Tongue (tissue), 2 donors: ENCODE measurements around the gene ABCA2. TPM values are rescaled to one million over a fixed set of nuclear protein-coding genes. Genes with fewer than 3 reads are reported as not detected.
A peak's percentile ranks its signal among the peaks of the same experiment; 100 is the strongest.

Source experiments
- DNase-seq: peaks from one replicate; pipeline ENCODE4 v3.0.0-alpha.2; 2015
- total RNA-seq: library from RNA; depleted of rRNA; stranded (reverse); fragments of >200 nt; gene quantifications from one replicate; pipeline ENCODE4 v1.2.3, GENCODE V29; 2014

Gene ABCA2
- total RNA-seq, 1 donor from 2014 or later = 16.6 TPM

DNA sequence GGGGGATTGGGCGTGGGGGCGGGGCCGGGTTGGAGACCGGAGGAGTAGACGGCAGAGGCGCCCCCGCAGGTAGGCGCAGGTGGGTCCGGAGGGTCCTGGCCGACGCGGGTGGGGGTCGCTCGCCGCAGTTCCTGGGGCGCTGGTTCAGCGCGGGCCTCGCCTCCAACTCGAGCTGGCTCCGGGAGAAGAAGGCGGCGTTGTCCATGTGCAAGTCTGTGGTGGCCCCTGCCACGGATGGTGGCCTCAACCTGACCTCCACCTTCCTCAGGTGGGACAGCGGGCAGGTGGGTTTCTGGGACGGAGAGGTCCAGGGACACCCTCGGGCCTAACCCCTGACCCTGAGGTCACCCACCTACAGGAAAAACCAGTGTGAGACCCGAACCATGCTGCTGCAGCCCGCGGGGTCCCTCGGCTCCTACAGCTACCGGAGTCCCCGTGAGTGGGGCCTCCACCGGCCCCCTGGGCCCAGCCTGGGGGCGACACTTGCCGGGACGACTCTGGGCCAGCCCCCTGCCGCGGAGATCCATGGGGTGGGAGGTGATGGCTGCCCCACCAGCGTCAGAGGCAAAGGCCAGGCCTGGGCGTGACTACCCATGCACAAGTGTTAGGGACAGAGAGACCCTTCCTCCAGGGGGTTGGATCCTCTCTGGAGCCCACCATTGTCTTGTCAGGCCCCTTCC, 49.0 kb downstream of the ABCA2 start:
- no peak for DNase-seq

DNA sequence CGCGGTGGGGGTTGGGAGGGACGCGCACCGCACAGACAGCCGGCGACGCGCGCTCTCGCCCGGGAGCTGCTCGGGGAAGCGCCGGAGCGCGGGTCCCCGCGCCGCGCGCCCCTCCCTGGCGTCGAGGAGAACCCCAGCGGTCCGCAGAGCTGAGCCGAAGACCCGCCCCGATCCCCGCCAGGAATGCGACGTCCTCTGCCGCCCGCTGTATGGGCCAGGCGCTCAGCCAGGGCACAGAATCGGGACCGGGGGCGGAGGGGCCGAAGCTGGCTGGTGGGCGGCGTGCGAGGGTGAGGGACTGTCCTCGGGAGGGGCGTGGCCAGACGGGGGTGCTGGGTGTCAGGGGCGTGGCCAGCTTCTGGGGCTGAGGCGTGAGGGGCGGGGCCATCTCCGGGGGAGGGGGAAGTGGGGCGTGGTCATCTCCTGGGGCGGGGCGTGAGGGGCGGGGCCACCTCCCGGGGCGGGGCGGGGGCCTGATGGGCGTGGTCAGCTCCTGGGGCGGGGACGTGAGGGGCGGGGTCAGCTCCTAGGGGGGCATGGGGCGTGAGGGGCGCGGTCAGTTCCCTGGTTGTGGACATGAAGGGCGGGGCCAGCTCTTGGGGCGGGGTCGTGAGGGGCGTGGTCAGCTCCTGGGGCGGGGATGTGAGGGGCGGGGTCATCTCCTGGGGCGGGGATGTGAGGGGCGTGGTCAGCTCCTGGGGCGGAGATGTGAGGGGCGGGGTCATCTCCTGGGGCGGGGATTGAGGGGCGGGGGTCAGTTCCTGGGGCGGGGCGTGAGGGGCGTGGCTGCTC, 49.8 kb downstream of the ABCA2 start:
- peak; percentile 67 for DNase-seq

- DNase-seq = no peak
Measured at GRCh38 chr9:136977649-136978072, 50.4 kb downstream of the ABCA2 start.

DNA sequence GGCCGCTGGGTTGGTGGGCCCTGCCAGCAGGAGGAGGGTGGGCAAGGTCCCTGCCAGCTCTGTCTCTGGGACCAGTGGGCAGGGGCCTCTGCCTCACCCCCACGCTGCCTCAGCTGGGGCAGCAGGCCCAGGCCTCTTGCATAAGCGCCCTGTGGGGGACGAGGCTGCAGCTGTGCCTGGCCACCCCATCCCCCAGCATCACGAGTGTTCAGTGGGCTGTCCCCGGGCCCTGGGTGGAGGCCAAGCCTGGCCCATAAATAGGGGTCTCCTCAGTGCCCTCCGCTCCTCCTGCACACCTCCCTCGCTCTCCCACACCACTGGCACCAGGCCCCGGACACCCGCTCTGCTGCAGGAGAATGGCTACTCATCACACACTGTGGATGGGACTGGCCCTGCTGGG, 50.8 kb downstream of the ABCA2 start, which contains the start of gene PTGDS:
Gene PTGDS, plus strand, starts transcription at position 282 of the 400 bp plus-strand sequence. Its CDS starts 75 bp downstream, at position 357.
- peak; percentile 66 for DNase-seq

DNA sequence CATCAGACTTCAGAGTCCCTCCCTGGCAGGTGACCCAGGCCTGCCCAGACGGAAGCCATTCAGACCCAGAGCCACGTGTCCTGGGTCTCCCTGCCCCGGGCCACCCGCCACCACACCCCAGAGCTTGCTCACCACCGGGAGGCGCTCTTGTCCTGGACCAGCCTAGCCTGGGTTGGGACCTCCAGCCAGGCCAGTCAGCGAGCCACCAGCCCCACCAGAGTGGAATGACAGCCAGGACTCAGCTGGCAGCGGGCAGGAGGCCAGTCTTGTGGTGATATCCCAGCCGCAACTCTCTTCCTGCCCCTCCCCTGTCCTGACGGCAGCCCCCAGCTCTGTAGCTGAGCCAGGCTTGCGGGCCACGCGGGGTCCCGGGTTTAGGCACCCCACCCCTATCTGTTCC, 52.4 kb downstream of the ABCA2 start:
- DNase-seq = peak; percentile 67

DNA sequence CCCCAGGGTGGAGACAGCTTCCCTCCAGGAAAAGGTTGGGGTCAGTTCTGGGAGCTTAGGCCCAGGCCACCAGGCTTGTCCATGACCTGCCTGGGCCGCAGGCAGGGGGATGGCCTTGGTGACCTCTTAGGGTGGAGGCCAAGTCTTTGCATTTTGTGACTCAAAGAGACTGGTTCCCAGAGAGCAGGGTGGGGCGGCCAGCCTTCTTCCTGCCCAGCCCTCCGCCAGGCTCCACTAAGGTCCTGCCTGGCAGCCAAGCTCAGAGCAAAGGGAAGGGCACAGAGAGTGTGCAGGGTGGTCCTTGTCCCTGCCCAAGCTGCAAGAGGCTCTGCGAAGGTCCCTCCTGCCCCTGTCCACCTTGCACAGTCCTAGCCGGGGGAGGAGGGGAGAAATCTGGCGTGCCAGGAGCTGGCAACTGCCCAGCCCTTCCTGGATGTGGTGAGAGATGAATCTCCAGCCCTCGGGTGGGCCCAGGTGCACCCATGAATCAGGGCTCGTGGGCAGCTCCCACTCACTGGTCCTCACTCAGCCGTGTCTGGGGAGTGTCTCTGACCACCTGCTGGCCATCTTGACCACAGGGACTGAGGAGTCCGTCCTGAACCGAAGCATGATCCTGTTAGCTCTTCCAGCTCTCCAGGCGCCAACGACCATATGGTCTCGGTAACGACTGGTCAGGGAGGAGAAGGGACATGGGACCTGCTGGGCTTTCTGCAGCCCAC, 53.1 kb downstream of the ABCA2 start:
- no peak for DNase-seq

DNA sequence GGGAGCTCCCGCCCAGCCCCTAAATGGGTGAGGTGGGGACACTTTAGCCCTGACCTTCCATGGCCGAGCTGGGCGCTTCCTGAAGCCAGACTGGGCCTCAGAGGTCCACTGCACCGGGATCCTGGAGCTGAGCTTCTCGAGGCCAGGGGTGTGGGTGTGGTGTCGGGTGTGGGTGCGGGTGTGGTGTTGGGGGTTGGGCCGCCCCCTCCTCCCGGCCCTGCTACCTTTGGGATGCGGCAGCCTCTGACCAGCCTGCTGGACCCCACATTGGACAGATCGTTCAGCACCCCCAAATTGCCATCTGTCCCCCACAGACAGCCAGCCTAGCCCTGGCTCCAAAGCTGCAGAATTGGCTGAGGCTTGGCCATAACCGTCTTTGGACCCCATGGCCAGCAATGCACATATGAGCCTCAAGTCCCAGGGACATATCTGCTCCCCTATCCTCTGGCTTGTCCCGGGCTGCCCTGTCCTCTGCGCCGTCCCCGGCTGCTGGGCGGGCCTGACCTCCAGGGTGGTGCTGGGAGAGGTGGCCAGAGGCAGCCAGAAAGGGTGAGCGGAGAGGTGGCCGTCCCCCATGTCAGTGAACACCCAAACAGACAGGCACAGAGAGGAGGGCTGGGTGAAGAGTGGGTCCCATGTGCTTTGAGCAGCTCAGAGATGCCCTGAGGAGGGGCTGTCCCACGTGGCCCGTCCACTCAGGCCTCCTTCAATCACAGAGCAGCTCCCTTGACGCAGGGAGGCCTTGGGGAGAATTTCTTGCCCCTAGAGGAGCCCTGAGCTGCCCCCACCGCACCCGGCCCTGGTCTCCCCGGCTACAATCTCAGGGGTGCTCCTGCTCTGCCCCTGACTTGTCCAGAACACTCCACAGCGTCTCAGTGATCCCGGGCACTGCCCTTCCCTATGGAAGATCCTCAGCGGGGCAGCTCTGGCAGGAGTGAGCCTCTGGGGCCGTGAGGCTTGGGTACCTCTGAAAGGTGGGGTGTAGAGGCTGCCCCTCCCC, 54.1 kb downstream of the ABCA2 start:
- DNase-seq = no peak

DNA sequence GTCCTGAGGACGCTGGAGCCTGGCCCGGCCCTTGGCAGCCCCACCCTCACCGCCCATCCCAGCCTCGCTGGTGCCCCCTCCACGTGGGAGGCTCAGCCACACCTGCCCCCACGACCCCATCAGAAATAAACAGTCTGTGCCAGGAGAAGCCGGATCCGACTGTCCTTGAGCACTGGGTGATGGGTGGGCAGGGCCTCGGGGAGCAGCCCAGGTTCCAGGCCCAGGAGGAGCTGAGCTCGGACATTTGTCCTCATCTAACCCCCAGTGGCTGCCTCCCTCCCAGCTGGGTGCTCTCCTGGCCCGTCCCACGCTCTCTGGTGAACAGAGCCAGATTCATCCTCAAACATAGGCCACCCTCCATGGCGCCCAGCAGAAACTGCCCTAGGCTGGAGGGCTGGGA, 55.3 kb downstream of the ABCA2 start:
- DNase-seq = no peak

- no peak for DNase-seq
Measured at GRCh38 chr9:136972335-136972734, 55.7 kb downstream of the ABCA2 start.

DNA sequence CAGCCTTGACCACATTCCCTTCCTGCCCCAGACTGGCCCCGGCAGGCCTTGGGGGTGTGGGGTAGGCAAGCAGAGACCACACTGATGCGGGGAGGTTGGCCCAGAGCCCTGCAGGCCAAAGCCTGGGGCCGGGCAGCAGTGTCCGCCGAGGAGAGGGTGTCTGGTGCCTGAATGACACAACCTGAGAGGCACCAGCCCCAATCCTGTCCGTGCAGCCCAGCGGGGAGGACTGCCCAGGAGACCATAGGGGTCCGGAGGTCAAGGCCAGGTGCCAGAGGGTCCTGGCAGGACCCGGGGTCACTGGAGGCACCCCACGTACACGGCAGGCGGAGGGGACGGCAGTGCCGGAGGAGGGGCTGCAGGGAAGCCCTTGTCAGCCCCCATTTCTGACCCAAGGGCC, 56.3 kb downstream of the ABCA2 start:
- no peak for DNase-seq

DNA sequence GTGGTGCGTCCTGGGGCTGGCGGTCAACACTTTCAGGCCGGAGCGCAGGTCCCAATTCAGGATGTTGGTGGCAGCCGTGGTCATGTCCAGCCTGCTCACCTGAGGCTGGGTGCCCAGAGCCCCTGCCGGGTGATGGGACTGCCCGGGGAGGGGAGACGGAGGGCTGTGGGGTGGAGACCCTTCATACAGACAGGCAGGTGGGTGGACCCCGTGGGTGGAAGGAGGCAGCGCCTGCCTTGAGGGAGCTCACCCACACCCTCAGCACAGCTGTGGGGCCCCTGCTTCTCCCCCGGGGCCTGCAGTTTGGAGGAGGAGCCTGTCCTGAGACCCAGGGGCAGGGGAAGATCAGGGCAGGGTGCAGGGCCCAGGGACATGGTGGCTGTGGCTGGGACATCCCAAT, 57.7 kb downstream of the ABCA2 start:
- no peak for DNase-seq

- DNase-seq = no peak
Measured at GRCh38 chr9:136969774-136970173, 58.3 kb downstream of the ABCA2 start.

DNA sequence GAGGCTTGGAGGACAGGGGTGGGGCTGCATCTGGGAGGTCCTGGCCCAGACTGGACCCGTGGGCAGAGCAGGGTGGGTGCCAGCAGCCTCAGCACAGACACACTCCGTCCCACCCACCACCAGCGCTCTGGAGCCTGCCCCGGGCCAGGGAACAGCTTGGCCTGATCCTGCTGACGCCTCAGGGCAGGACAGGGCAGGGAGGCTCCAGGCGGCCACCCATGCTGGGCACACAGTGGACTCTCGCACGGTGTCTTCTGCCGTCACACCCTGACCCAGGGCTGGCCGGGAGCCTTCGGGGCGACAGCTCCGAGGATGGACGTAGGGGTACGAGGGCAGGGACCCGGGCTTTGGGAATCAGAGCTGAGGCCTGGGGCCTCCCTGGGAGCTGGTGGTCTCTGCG, 58.9 kb downstream of the ABCA2 start:
- no peak for DNase-seq

DNA sequence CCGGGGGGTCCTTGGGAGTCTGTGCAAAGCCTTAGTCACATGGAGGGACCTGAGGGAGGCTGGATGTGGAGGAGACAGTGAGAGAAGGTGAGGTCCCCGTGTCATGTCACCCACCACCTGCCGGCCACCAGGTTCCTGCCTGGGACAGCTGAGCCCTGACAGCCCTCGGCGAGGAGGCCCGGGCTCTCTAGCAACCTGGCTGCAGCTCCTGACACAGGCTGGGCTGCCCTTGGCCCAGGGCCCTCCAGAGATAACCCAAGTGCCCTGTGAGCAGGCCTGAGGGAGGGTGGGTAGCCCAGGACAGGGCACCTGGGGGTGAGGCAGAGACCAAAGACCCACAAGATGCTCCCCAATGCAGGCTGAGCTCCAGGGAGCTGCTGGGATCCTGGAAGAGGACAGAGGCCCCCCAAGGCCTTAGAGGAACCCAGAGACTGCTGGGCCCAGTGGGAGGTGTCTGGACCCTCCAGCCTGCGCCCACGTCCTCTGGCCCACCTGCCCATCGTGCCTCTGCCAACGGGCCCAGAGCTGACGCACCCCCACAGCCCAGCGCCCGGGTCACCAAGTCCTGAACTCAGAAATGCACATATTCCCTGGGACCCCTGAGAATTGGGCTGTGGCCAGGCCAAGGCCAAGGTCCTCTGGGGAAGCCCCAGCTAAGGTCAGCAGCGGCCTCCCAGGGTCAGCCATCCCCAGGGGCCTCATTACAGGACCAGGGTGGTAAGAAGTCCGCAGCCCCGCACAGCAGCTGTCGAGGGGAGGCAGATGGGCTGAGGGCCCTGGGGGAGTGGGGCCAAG, 59.5 kb downstream of the ABCA2 start:
- DNase-seq = no peak

DNA sequence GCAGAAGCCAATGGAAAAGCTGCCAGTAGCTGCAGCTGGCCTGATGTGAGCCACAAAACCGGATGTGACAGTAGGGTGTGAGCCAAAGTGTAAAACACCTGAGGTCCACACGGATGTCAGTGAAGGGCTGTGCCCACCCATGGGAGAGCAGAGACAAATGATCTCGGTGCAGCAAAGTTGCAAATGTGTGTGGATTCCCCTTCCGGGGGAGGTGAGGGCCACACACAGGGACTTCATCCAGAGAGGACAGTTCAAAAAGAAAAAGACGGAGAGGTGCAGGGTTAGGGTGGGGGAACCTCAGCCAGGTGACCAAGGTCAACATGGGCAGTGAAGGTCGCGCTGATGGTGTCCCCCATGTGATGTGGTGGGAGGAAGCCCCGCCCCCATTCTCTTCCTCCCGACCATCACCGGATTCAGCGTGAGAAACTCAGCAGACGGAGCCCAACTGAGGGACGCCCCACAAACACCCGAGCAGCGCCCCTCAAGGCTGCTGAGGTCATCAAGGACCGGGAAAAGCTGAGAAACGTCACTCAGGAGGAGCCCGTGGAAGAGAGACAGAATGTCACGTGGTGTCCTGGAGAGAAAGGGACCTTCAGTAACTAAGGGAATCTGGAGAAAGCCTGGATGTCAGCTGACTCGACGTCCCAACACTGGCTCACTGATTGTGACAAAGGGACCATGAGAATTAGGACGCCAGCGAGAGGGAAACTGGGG, 62.1 kb downstream of the ABCA2 start:
- no peak for DNase-seq

GRCh38 chr9:136964833-136965422, 63.1 kb downstream of the ABCA2 start:
- DNase-seq = no peak

GRCh38 chr9:136964171-136964689, 63.8 kb downstream of the ABCA2 start:
- DNase-seq = no peak

- no peak for DNase-seq
Measured at GRCh38 chr9:136963751-136964150, 64.3 kb downstream of the ABCA2 start.

GRCh38 chr9:136963341-136963740, 64.7 kb downstream of the ABCA2 start:
- DNase-seq = no peak
